ENCODE data around the gene CSRNP3. TPM values are rescaled to one million over a fixed set of nuclear protein-coding genes. Genes with fewer than 3 reads are reported as not detected.

CSRNP3 gene
- total and polyA plus RNA-seq, 2 experiments from 2014 or later = 3.0 to 14.0 TPM

DNA sequence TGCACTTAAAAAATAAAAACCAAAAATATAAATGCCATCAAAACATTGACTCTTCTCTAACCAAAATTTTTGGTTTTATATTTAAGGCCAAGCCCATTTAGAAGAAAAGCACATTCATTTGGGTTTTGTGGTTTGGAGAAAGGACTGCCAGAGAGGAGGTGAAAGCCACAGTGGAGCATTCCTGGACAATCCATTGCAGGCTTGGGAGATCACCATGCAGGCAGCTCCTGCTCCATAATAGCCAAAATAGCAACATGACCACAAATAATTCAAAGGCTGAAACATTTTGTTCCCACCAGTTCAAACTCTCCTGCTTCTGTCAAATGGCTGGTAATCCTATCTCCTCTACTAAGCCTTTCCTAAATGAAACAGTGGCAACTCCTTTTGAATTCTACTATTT lies 251.0 kb downstream of the CSRNP3 start:
- no peaks in the 10 kb centered on the region for H4K20me1 ChIP-seq (ENCODE audit: insufficient read depth, poor library complexity, severe bottlenecking)
- no peak overlapping the region for H2AFZ ChIP-seq
- no peaks in the 10 kb centered on the region for H3K9me3 ChIP-seq (ENCODE audit: low read depth)
- no peak overlapping the region for H3K4me2 ChIP-seq
- no peaks in the 10 kb centered on the region for H3K27me3 ChIP-seq
- no peak overlapping the region for H3K27ac ChIP-seq
- no peaks in the 10 kb centered on the region for H3K36me3 ChIP-seq (replicated peaks; ENCODE audit: insufficient read depth, low read depth)
- H3K9me2 ChIP-seq (replicated peaks; ENCODE audit: insufficient read depth) = no peaks in the 10 kb centered on the region
- H3K4me1 ChIP-seq (ENCODE audit: insufficient read depth) = no peaks in the 10 kb centered on the region
- no peak overlapping the region for H3K4me3 ChIP-seq
- no peaks in the 10 kb centered on the region for H3K79me2 ChIP-seq
- no peak for DNase-seq (ENCODE audit: low spot score)
- TF ChIP-seq EZH2phosphoT487 (IDR thresholded peaks at IDR 0.05; ENCODE audit: low read depth, severe bottlenecking, unreplicated experiment) (no peak), EZH2 (IDR thresholded peaks at IDR 0.05; ENCODE audit: borderline replicate concordance) (no peak)
- TF ChIP-seq, protein P1, sequence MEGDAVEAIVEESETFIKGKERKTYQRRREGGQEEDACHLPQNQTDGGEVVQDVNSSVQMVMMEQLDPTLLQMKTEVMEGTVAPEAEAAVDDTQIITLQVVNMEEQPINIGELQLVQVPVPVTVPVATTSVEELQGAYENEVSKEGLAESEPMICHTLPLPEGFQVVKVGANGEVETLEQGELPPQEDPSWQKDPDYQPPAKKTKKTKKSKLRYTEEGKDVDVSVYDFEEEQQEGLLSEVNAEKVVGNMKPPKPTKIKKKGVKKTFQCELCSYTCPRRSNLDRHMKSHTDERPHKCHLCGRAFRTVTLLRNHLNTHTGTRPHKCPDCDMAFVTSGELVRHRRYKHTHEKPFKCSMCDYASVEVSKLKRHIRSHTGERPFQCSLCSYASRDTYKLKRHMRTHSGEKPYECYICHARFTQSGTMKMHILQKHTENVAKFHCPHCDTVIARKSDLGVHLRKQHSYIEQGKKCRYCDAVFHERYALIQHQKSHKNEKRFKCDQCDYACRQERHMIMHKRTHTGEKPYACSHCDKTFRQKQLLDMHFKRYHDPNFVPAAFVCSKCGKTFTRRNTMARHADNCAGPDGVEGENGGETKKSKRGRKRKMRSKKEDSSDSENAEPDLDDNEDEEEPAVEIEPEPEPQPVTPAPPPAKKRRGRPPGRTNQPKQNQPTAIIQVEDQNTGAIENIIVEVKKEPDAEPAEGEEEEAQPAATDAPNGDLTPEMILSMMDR (IDR thresholded peaks at IDR 0.05; ENCODE audit: poor library complexity) = no peak

DNA sequence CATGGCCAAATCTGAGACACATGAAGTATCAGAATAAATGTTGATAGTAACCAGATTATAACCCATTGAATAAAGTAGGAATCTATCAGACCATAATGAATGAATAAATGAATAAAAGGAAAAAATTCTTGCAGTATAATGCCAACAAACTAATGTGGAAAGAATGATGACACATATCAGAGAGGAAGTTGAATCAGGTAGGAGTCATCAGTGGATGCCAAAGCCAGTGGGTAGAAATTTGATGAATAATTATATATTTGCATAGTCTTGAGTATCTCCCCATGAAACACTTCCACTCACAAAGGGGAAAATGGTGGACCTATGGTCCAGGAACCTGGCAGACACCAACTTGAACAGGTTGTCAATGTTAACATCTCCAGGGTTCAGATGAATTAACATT lies 255.9 kb downstream of the CSRNP3 start:
- DNase-seq (ENCODE audit: low spot score) = no peak
- TF ChIP-seq EZH2phosphoT487 (IDR thresholded peaks at IDR 0.05; ENCODE audit: low read depth, severe bottlenecking, unreplicated experiment) (no peak), EZH2 (IDR thresholded peaks at IDR 0.05; ENCODE audit: borderline replicate concordance) (no peak)
- TF ChIP-seq, protein P1 (IDR thresholded peaks at IDR 0.05; ENCODE audit: poor library complexity) = no peak
- H3K4me3 ChIP-seq = no peak overlapping the region
- H3K27me3 ChIP-seq = no peaks in the 10 kb centered on the region
- no peak overlapping the region for H3K4me2 ChIP-seq
- no peaks in the 10 kb centered on the region for H3K9me2 ChIP-seq (replicated peaks; ENCODE audit: insufficient read depth)
- no peak overlapping the region for H2AFZ ChIP-seq
- H3K9me3 ChIP-seq (ENCODE audit: low read depth) = no peaks in the 10 kb centered on the region
- no peaks in the 10 kb centered on the region for H3K4me1 ChIP-seq (ENCODE audit: insufficient read depth)
- no peaks in the 10 kb centered on the region for H3K36me3 ChIP-seq (replicated peaks; ENCODE audit: insufficient read depth, low read depth)
- no peaks in the 10 kb centered on the region for H3K79me2 ChIP-seq
- no peaks in the 10 kb centered on the region for H4K20me1 ChIP-seq (ENCODE audit: insufficient read depth, poor library complexity, severe bottlenecking)
- no peak overlapping the region for H3K27ac ChIP-seq

Other genes with a start within 250 kb of the CSRNP3 start
- 2.9 and 5.3 TPM in 2 replicates for gene SCN2A, start 230.3 kb upstream of the CSRNP3 start, total RNA-seq
- 0.86 and 1.4 TPM in 2 replicates for gene SCN2A, start 230.3 kb upstream of the CSRNP3 start, polyA plus RNA-seq

All from hepatocyte (in vitro differentiated cells).